Hippocampal formation (tissue), 2 donors: ENCODE measurements around the gene ASTN2.

ENCODE experiments used
- DNase-seq, 2 donors: peaks; one replicate each; lab custom pipeline; 2025; lab: John Stamatoyannopoulos, UW

The ASTN2 gene

GRCh38 chr9:116668970-116669695 is 745.7 kb downstream of the ASTN2 start:
- no peak for DNase-seq

- DNase-seq: no peak
Measured at GRCh38 chr9:116663581-116663980, 751.3 kb downstream of the ASTN2 start.

- DNase-seq: no peak
Measured at GRCh38 chr9:116662646-116663310, 752.1 kb downstream of the ASTN2 start.

- peak; percentile 12 to 90 for DNase-seq
Measured at GRCh38 chr9:116661037-116661954, 753.6 kb downstream of the ASTN2 start.

GRCh38 chr9:116658265-116658664 is 756.6 kb downstream of the ASTN2 start:
- no peak for DNase-seq

- DNase-seq: no peak
Measured at GRCh38 chr9:116656977-116657376, 757.9 kb downstream of the ASTN2 start.

GRCh38 chr9:116656501-116656971 is 758.3 kb downstream of the ASTN2 start:
- no peak for DNase-seq

- no peak for DNase-seq
Measured at GRCh38 chr9:116654059-116654355, 760.9 kb downstream of the ASTN2 start.

GRCh38 chr9:116653348-116654058 is 761.4 kb downstream of the ASTN2 start:
- DNase-seq: no peak

- no peak for DNase-seq
Measured at GRCh38 chr9:116647515-116647809, 767.4 kb downstream of the ASTN2 start.

GRCh38 chr9:116646661-116647514 is 768.0 kb downstream of the ASTN2 start:
- DNase-seq: peak in 1 of 2 donors; percentile 48

- DNase-seq: no peak
Measured at GRCh38 chr9:116644091-116644688, 770.7 kb downstream of the ASTN2 start.

GRCh38 chr9:116643691-116644090 is 771.2 kb downstream of the ASTN2 start:
- DNase-seq: no peak

- no peak for DNase-seq
Measured at GRCh38 chr9:116641292-116642059, 773.4 kb downstream of the ASTN2 start.

GRCh38 chr9:116639251-116639741 is 775.6 kb downstream of the ASTN2 start:
- DNase-seq: no peak

- no peak for DNase-seq
Measured at GRCh38 chr9:116635908-116636307, 778.9 kb downstream of the ASTN2 start.

- DNase-seq: no peak
Measured at GRCh38 chr9:116632990-116633838, 781.6 kb downstream of the ASTN2 start.

- DNase-seq: no peak
Measured at GRCh38 chr9:116629634-116630033, 785.2 kb downstream of the ASTN2 start.

GRCh38 chr9:116628716-116629115 is 786.1 kb downstream of the ASTN2 start:
- no peak for DNase-seq
